Body of pancreas (tissue), 4 donors: ENCODE measurements around the gene GNAZ.

Experiments
- POLR2A ChIP-seq, 3 donors: fragments of 450-650 bp; IDR thresholded peaks; one replicate each; pipeline ENCODE4 v1.6.1; 2016; ENCODE audit warnings: antibody characterized with exemption in 3 of 3, mild to moderate bottlenecking in 2 of 3
- TF ChIP-seq, protein P1 (sequence below), 7 experiments: fragments of 450-650 bp in 4 of 7; fragments of 200-600 bp in 3 of 7; sonication (generic) in 3 of 7; IDR thresholded peaks; one replicate each; pipeline ENCODE4 v1.5.1; 2016 to 2019; ENCODE audit warnings: antibody characterized with exemption in 7 of 7

DNA sequence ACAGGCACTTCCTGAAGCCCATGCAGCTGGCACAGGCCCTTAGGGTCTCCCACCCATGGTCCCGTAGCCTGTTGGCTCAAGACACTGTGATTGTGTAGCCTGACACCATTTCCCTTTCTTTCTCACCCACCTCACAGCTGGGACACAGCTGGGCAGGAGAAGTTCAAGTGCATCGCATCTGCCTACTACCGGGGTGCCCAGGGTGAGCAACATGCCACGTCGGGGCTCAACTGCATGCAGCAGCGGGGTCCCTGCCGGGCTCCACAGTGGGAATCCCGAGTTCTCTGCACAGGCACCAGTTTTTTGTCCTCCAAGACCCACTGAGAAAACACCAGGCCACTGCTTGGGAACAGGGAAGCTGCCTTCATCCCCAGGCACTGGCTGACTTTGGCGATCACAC is 85.5 kb downstream of the GNAZ start:
- TF ChIP-seq, protein P1, sequence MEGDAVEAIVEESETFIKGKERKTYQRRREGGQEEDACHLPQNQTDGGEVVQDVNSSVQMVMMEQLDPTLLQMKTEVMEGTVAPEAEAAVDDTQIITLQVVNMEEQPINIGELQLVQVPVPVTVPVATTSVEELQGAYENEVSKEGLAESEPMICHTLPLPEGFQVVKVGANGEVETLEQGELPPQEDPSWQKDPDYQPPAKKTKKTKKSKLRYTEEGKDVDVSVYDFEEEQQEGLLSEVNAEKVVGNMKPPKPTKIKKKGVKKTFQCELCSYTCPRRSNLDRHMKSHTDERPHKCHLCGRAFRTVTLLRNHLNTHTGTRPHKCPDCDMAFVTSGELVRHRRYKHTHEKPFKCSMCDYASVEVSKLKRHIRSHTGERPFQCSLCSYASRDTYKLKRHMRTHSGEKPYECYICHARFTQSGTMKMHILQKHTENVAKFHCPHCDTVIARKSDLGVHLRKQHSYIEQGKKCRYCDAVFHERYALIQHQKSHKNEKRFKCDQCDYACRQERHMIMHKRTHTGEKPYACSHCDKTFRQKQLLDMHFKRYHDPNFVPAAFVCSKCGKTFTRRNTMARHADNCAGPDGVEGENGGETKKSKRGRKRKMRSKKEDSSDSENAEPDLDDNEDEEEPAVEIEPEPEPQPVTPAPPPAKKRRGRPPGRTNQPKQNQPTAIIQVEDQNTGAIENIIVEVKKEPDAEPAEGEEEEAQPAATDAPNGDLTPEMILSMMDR (IDR thresholded peaks at IDR 0.05): no peak
- TF ChIP-seq POLR2A (IDR thresholded peaks at IDR 0.05): no peak
